HepG2 (cell line): ENCODE data around the gene PRSS12. TPM values are rescaled to one million over a fixed set of nuclear protein-coding genes. Genes with fewer than 3 reads are reported as not detected.

Experiments used
- HOMEZ ChIP-seq: IDR thresholded peaks from 2 replicates; pipeline ENCODE4 v1.6.1; 2016; ENCODE audit warnings: low read depth
- MIER3 ChIP-seq: IDR thresholded peaks from 2 replicates; pipeline ENCODE4 v1.6.1; 2016; ENCODE audit warnings: missing compliant biosample characterization, borderline replicate concordance
- MTA3 ChIP-seq: sonication (generic); formaldehyde crosslinking; IDR thresholded peaks from 2 replicates; pipeline ENCODE4 v1.4.0; 2020; ENCODE audit warnings: missing genetic modification reagents
- NCOR1 ChIP-seq: fragments of 200-600 bp; sonication (generic); IDR thresholded peaks from 2 replicates; pipeline ENCODE4 v1.7.0; 2017; ENCODE audit warnings: antibody characterized with exemption, low read length, borderline replicate concordance
- POLR2AphosphoS5 ChIP-seq: IDR thresholded peaks from 2 replicates; pipeline ENCODE4 v1.6.1; 2012; ENCODE audit warnings: low read depth, low read length
- RBM22 ChIP-seq: fragments of 200-400 bp; formaldehyde crosslinking; optimal IDR thresholded peaks from 2 replicates; pipeline ENCODE3; 2017; ENCODE audit warnings: mild to moderate bottlenecking, low read length, moderate library complexity
- SALL2 ChIP-seq: sonication (generic); formaldehyde crosslinking; IDR thresholded peaks from 2 replicates; pipeline ENCODE4 v1.8.1; 2023; ENCODE audit warnings: mild to moderate bottlenecking, missing genetic modification reagents, inconsistent platforms
- SMYD3 ChIP-seq: sonication (generic); formaldehyde crosslinking; IDR thresholded peaks from 2 replicates; pipeline ENCODE4 v1.8.1; 2023; ENCODE audit warnings: mild to moderate bottlenecking, missing genetic modification reagents
- SNAPC2 ChIP-seq: sonication (generic); formaldehyde crosslinking; IDR thresholded peaks from 2 replicates; pipeline ENCODE4 v1.8.1; 2022; ENCODE audit warnings: mild to moderate bottlenecking, missing genetic modification reagents
- TARDBP ChIP-seq: sonication (generic); formaldehyde crosslinking; IDR thresholded peaks from 2 replicates; pipeline ENCODE4 v1.8.0; 2022; ENCODE audit warnings: mild to moderate bottlenecking, missing genetic modification reagents
- TCF7 ChIP-seq: sonication (generic); IDR thresholded peaks from 2 replicates; pipeline ENCODE4 v1.6.1; 2016; ENCODE audit warnings: antibody characterized with exemption, low read depth
- TEAD2 ChIP-seq: sonication (generic); formaldehyde crosslinking; IDR thresholded peaks from 2 replicates; pipeline ENCODE4 v1.9.0; 2021; ENCODE audit warnings: missing genetic modification reagents
- TMF1 ChIP-seq: sonication (generic); formaldehyde crosslinking; IDR thresholded peaks from 2 replicates; pipeline ENCODE4 v1.8.1; 2022; ENCODE audit warnings: low read depth, missing genetic modification reagents
- XBP1 ChIP-seq: sonication (generic); formaldehyde crosslinking; IDR thresholded peaks from 2 replicates; pipeline ENCODE4 v1.5.0; 2020; ENCODE audit warnings: missing genetic modification reagents
- ZC3H4 ChIP-seq: sonication (generic); formaldehyde crosslinking; IDR thresholded peaks from 2 replicates; pipeline ENCODE4 v1.4.0; 2020; ENCODE audit warnings: missing genetic modification reagents, borderline replicate concordance
- ZNF253 ChIP-seq: sonication (generic); formaldehyde crosslinking; IDR thresholded peaks from 2 replicates; pipeline ENCODE4 v1.8.0; 2022; ENCODE audit warnings: mild to moderate bottlenecking, missing genetic modification reagents, borderline replicate concordance
- ZNF263 ChIP-seq: sonication (generic); formaldehyde crosslinking; IDR thresholded peaks from 2 replicates; pipeline ENCODE4 v1.4.0; 2020; ENCODE audit warnings: missing genetic modification reagents
- ZNF281 ChIP-seq: sonication (generic); formaldehyde crosslinking; IDR thresholded peaks from 2 replicates; pipeline ENCODE4 v1.4.0; 2020; ENCODE audit warnings: missing genetic modification reagents, borderline replicate concordance
- ZNF737 ChIP-seq: sonication (generic); formaldehyde crosslinking; IDR thresholded peaks from 2 replicates; pipeline ENCODE4 v1.5.0; 2020; ENCODE audit warnings: missing genetic modification reagents, mild to moderate bottlenecking, borderline replicate concordance
- ZNF772 ChIP-seq: sonication (generic); formaldehyde crosslinking; IDR thresholded peaks from 2 replicates; pipeline ENCODE4 v1.5.0; 2020; ENCODE audit warnings: mild to moderate bottlenecking, missing genetic modification reagents
- polyA plus RNA-seq, 8 experiments: library from polyadenylated mRNA; depleted of rRNA in 3 of 8; stranded (reverse) in 7 of 8; unstranded in 1 of 8; fragments of >200 nt; fragmentation: Illumina TruSeq in 4 of 8; extraction: Trizol in 4 of 8; gene quantifications; 2 replicates each; pipeline versions ENCODE4 v1.2.1 to v1.2.3, GENCODE V29; 2011 to 2016; ENCODE audit warnings: low read depth in 4 of 8, missing spikeins in 1 of 8, mixed read lengths in 1 of 8; ENCODE audit not compliant: insufficient read depth in 1 of 8
- total RNA-seq, 5 experiments: library from RNA; depleted of rRNA; stranded (reverse); fragments of >200 nt; fragmentation: Illumina TruSeq; extraction: Trizol; gene quantifications; 2 replicates each; pipeline ENCODE4 v1.2.3, GENCODE V29; 2016; ENCODE audit warnings: low read depth in 1 of 5
- TF ChIP-seq, protein P1 (sequence below): sonication (generic); formaldehyde crosslinking; IDR thresholded peaks from 2 replicates; pipeline ENCODE4 v1.4.0; 2020; ENCODE audit warnings: missing genetic modification reagents, borderline replicate concordance

Gene PRSS12
- total and polyA plus RNA-seq, 2 of the 13 experiments (the other 11 are each of a cell fraction or from before 2014, with no cell fraction given): 0.02 TPM; not detected in 1

DNA sequence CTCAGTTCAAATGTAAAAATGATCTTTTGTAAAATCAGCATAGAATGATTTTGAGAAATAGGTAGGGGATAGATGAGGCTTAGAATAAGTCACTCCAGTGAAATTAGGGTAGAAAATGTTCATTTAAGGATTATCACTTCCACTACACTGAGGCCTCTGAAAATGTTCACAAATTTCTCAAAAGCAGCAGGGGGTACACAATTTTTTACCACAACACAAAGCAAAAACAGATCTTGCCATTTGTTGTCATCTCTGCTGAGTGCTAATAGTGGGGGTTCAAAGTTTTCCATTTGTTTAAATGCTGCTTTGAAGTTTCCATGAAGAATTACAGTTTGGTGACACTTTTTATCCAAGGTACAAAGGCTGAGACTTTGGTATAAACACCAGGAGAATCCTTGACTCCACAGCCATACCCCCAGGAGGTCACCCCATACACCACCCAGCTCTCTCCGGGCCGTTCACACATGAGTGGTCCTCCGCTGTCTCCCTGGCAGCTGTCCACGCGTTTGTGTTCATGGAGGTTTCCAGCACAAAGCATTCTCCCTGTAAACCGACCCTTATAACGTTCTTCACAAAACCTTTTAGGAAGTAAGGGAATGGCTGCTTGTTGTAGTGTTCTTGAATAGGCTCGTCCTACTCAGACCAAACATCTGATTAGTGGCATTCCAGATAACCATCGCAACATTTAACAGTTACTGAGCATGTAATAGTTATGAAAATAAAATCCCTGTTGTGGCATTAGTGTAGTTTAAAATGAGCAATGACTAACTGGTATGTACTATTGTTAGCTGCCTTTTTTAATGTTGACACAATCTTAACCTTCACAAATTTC lies 71.0 kb downstream of the PRSS12 start (continued):
- TF ChIP-seq TMF1 (CRISPR knock-in tag) (no peak), HOMEZ (no peak), MTA3 (no peak), RBM22 (peak; percentile 99), ZNF737 (CRISPR knock-in tag) (no peak), SALL2 (CRISPR knock-in tag) (0 out of 2 replicates have a peak, but pooled peaks have one; percentile 24), ZNF772 (CRISPR knock-in tag) (no peak), TEAD2 (no peak), MIER3 (no peak), POLR2AphosphoS5 (peak; percentile 63; the same call in 1 of the 2 replicates), ZNF281 (CRISPR knock-in tag) (no peak), ZC3H4 (peak; percentile 94), NCOR1 (no peak), ZNF253 (CRISPR knock-in tag) (no peak), SNAPC2 (CRISPR knock-in tag) (0 out of 2 replicates have a peak, but pooled peaks have one; percentile 19), SMYD3 (CRISPR knock-in tag) (0 out of 2 replicates have a peak, but pooled peaks have one; percentile 40), XBP1 (CRISPR knock-in tag) (no peak), TCF7 (peak; percentile 16; the same call in 1 of the 2 replicates), TARDBP (0 out of 2 replicates have a peak, but pooled peaks have one; percentile 30), ZNF263 (CRISPR knock-in tag) (no peak)
- TF ChIP-seq, protein P1, sequence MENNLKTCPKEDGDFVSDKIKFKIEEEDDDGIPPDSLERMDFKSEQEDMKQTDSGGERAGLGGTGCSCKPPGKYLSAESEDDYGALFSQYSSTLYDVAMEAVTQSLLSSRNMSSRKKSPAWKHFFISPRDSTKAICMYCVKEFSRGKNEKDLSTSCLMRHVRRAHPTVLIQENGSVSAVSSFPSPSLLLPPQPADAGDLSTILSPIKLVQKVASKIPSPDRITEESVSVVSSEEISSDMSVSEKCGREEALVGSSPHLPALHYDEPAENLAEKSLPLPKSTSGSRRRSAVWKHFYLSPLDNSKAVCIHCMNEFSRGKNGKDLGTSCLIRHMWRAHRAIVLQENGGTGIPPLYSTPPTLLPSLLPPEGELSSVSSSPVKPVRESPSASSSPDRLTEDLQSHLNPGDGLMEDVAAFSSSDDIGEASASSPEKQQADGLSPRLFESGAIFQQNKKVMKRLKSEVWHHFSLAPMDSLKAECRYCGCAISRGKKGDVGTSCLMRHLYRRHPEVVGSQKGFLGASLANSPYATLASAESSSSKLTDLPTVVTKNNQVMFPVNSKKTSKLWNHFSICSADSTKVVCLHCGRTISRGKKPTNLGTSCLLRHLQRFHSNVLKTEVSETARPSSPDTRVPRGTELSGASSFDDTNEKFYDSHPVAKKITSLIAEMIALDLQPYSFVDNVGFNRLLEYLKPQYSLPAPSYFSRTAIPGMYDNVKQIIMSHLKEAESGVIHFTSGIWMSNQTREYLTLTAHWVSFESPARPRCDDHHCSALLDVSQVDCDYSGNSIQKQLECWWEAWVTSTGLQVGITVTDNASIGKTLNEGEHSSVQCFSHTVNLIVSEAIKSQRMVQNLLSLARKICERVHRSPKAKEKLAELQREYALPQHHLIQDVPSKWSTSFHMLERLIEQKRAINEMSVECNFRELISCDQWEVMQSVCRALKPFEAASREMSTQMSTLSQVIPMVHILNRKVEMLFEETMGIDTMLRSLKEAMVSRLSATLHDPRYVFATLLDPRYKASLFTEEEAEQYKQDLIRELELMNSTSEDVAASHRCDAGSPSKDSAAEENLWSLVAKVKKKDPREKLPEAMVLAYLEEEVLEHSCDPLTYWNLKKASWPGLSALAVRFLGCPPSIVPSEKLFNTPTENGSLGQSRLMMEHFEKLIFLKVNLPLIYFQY (CRISPR knock-in tag): no peak
